Neuronal stem cell (in vitro differentiated cells): Measurements from ENCODE around the gene PTPRG.

ENCODE experiments used
- DNase-seq: peaks from one replicate; pipeline ENCODE4 v3.0.0-alpha.2; 2013; ENCODE audit warnings: low spot score
- H2AFZ ChIP-seq: one replicate; pipeline ENCODE4 v1.6.1; 2013; ENCODE audit warnings: mild to moderate bottlenecking, low read length, inconsistent platforms
- H2AK5ac ChIP-seq: 2 replicates; pipeline ENCODE4 v1.6.1; 2013; ENCODE audit warnings: low read depth, mild to moderate bottlenecking, inconsistent platforms, low read length, moderate library complexity, mixed read lengths
- H2BK120ac ChIP-seq: 2 replicates; pipeline ENCODE4 v1.6.1; 2013; ENCODE audit warnings: low read depth, mild to moderate bottlenecking, inconsistent platforms, low read length, moderate library complexity, mixed read lengths
- H2BK12ac ChIP-seq: one replicate; pipeline ENCODE4 v1.6.1; 2013; ENCODE audit warnings: low read length, inconsistent platforms
- H2BK15ac ChIP-seq: 2 replicates; pipeline ENCODE4 v1.6.1; 2013; ENCODE audit warnings: mild to moderate bottlenecking, low read length, inconsistent platforms, mixed read lengths
- H2BK5ac ChIP-seq: one replicate; pipeline ENCODE4 v1.6.1; 2013; ENCODE audit warnings: inconsistent platforms, mild to moderate bottlenecking, low read length, moderate library complexity
- H3K14ac ChIP-seq: one replicate; pipeline ENCODE4 v1.6.1; 2013; ENCODE audit warnings: low read length, inconsistent platforms
- H3K18ac ChIP-seq: 2 replicates; pipeline ENCODE4 v1.6.1; 2013; ENCODE audit warnings: low read length, inconsistent platforms
- H3K23ac ChIP-seq: 2 replicates; pipeline ENCODE4 v1.6.1; 2013; ENCODE audit warnings: low read depth, mild to moderate bottlenecking, mixed read lengths, low read length, inconsistent platforms; ENCODE audit not compliant: poor library complexity
- H3K27ac ChIP-seq: replicated peaks from 3 replicates; pipeline ENCODE4 v1.5.1; 2013; ENCODE audit warnings: low read length, inconsistent platforms
- H3K27me3 ChIP-seq, 3 experiments: 2 replicates each; pipeline ENCODE4 v1.6.1; 2013; ENCODE audit warnings: low read length in 3 of 3, mild to moderate bottlenecking in 2 of 3, inconsistent platforms in 1 of 3, low read depth in 1 of 3, mixed read lengths in 1 of 3, moderate library complexity in 1 of 3; ENCODE audit not compliant: control insufficient read depth in 3 of 3, insufficient read depth in 3 of 3
- H3K36me3 ChIP-seq, 2 donors: replicated peaks in 1 of 2; 2 replicates each; pipeline ENCODE4 v1.6.1; 2013; ENCODE audit warnings: low read length in 2 of 2; ENCODE audit not compliant: control insufficient read depth in 2 of 2, insufficient read depth in 2 of 2
- H3K4ac ChIP-seq: 2 replicates; pipeline ENCODE4 v1.6.1; 2013; ENCODE audit warnings: inconsistent platforms, mild to moderate bottlenecking, low read length, moderate library complexity
- H3K4me1 ChIP-seq, 2 donors: 1 replicate in 1 of 2; 2 replicates in 1 of 2; pipeline ENCODE4 v1.6.1; 2013; ENCODE audit warnings: low read length in 2 of 2, low read depth in 1 of 2; ENCODE audit not compliant: control insufficient read depth in 2 of 2, insufficient read depth in 1 of 2
- H3K4me2 ChIP-seq: one replicate; pipeline ENCODE4 v1.6.1; 2013; ENCODE audit warnings: mild to moderate bottlenecking, low read length, inconsistent platforms; ENCODE audit not compliant: insufficient read depth, poor library complexity, severe bottlenecking
- H3K4me3 ChIP-seq, 2 donors: 2 replicates each; pipeline ENCODE4 v1.5.1; 2013; ENCODE audit warnings: low read length in 2 of 2, mild to moderate bottlenecking in 2 of 2, inconsistent platforms in 1 of 2, moderate library complexity in 1 of 2
- H3K79me1 ChIP-seq: one replicate; pipeline ENCODE4 v1.6.1; 2013; ENCODE audit warnings: low read depth, mild to moderate bottlenecking, inconsistent platforms, low read length, moderate library complexity
- H3K9ac ChIP-seq: one replicate; pipeline ENCODE4 v1.6.1; 2013; ENCODE audit warnings: mild to moderate bottlenecking, low read depth, low read length, inconsistent platforms; ENCODE audit not compliant: poor library complexity
- H3K9me3 ChIP-seq, 2 donors: replicated peaks in 1 of 2; 2 replicates each; pipeline versions ENCODE3 to v1.6.1; 2013; ENCODE audit warnings: low read length in 2 of 2, mild to moderate bottlenecking in 2 of 2, inconsistent platforms in 1 of 2, low read depth in 1 of 2, mixed read lengths in 1 of 2, moderate library complexity in 1 of 2; ENCODE audit not compliant: control insufficient read depth in 2 of 2, insufficient read depth in 1 of 2
- H4K8ac ChIP-seq: one replicate; pipeline ENCODE4 v1.6.1; 2013; ENCODE audit warnings: low read depth, mild to moderate bottlenecking, inconsistent platforms, low read length, moderate library complexity
- H4K91ac ChIP-seq: one replicate; pipeline ENCODE4 v1.6.1; 2013; ENCODE audit warnings: low read length, low read depth, mild to moderate bottlenecking, inconsistent platforms; ENCODE audit not compliant: poor library complexity
- whole genome bisulfite sequencing, 2 donors: extraction: QIAGEN DNeasy Blood & Tissue Kit; methylation state at CpG; one replicate each; pipeline ENCODE4 v1.1.7; 2013; ENCODE audit warnings: missing lambda C conversion rate in 2 of 2, mixed read lengths in 1 of 2; ENCODE audit not compliant: insufficient read length in 2 of 2, insufficient replicate concordance in 1 of 2; ENCODE audit errors: extremely low coverage in 2 of 2; 5-methylcytosine and 5-hydroxymethylcytosine counted together

Gene PTPRG

DNA sequence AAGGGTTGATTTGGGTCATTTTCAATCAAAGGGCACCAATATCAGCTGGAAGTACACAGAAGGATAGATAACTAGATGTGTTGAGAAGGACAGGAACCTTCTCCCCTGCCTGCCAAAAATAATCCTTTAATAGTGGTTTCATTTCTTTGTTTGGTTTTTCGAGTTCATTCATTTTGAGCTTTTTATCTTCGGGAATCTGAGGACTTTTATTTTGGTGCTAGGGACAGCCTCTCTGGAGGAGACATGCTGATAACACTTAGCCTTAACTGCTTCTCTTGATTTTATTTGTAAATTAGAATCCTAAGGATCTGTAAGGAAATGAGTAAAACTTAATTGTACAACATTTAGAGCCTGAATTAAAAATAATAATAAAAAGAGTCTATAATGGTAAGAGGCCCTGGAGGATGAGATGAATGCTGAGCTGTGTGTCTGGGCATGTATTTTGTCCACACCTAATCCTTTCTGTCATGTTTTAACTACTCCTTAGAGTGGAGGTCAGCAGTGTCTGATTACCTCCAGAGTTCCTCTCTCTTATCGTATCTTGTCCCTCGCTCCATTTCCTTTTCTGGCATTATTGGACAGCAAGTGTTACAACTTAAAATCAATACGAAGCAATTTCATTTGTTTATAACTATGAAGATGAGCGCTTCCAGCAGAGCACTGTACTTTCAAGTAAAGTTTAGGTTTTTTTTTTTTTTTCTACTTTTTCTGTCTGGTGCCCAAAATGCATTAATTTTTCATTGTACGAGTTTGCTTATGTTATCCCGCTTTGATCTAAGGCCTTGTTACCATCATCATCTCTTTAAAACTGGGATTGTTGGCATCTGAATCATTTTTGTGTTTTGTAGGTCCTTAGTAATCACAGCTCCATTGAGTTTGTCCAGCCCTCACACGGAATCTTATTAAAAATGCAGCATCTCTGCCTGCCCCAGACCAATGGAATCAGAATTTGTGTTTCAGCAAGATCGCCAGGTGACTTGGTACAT is 22.8 kb downstream of the PTPRG start:
- H2AFZ ChIP-seq: no peak overlapping the region
- H2BK120ac ChIP-seq: no peak overlapping the region
- H3K18ac ChIP-seq: no peak overlapping the region
- no peak overlapping the region for H3K4me2 ChIP-seq
- H2BK5ac ChIP-seq: no peak overlapping the region
- H3K4me3 ChIP-seq: no peak overlapping the region
- H2AK5ac ChIP-seq: no peak overlapping the region
- H3K79me1 ChIP-seq: no peaks in the 10 kb centered on the region
- H3K4me1 ChIP-seq: peaks cover 0 to 10% of the 10 kb centered on the region in 2 donors
- H2BK15ac ChIP-seq: no peak overlapping the region
- H3K27ac ChIP-seq: no peak overlapping the region
- H3K27me3 ChIP-seq: no peaks in the 10 kb centered on the region
- peaks cover 0 to 2% of the 10 kb centered on the region in 2 donors for H3K36me3 ChIP-seq
- no peak overlapping the region for H3K23ac ChIP-seq
- no peak overlapping the region for H2BK12ac ChIP-seq
- WGBS, 2 donors: no CpG with 5 or more reads among the region's 10 CpGs
- H3K4ac ChIP-seq: no peak overlapping the region
- no peak overlapping the region for H4K8ac ChIP-seq
- H3K9ac ChIP-seq: no peak overlapping the region
- peaks cover 0 to 2% of the 10 kb centered on the region in 2 donors for H3K9me3 ChIP-seq
- H4K91ac ChIP-seq: no peak overlapping the region
- H3K14ac ChIP-seq: no peak overlapping the region
- DNase-seq: no peak

DNA sequence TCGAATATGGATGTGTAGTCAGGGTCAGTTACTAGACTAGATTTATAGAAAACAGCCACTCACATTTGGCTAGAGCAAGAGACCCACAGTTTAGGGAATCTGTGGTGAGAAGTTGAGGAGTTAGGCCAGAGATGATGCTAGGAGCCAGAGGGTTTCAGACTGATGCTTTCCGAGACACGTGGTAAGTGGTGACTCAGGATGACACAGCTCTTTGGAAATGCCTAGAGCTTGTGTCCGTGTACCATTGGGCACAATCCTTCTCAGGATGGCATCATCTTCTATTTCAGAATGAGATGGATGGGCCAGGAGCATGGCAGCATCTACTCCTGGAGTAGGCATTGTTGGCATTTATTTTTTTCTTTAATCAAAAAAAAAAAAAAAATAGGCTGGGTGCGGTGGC is 28.5 kb downstream of the PTPRG start:
- Histone ChIP-seq H3K4ac (no peak overlapping the region), H4K8ac (no peak overlapping the region), H3K9me3 (no peaks in the 10 kb centered on the region), H3K4me1 (peaks cover 7 to 8% of the 10 kb centered on the region in 2 donors), H3K14ac (no peak overlapping the region), H2AFZ (no peak overlapping the region), H3K27me3 (no peaks in the 10 kb centered on the region), H3K4me2 (no peak overlapping the region), H3K23ac (no peak overlapping the region), H3K9ac (no peak overlapping the region), H3K18ac (no peak overlapping the region), H3K4me3 (no peak overlapping the region), H2BK12ac (no peak overlapping the region), H3K27ac (no peak overlapping the region), H3K36me3 (peaks cover 2 to 4% of the 10 kb centered on the region in 2 donors), H2BK120ac (no peak overlapping the region), H2BK5ac (no peak overlapping the region), H2AK5ac (no peak overlapping the region), H4K91ac (no peak overlapping the region), H3K79me1 (peaks cover 4% of the 10 kb centered on the region), H2BK15ac (no peak overlapping the region)
- no peak for DNase-seq
- WGBS, 2 donors: no CpG with 5 or more reads among the region's 5 CpGs

DNA sequence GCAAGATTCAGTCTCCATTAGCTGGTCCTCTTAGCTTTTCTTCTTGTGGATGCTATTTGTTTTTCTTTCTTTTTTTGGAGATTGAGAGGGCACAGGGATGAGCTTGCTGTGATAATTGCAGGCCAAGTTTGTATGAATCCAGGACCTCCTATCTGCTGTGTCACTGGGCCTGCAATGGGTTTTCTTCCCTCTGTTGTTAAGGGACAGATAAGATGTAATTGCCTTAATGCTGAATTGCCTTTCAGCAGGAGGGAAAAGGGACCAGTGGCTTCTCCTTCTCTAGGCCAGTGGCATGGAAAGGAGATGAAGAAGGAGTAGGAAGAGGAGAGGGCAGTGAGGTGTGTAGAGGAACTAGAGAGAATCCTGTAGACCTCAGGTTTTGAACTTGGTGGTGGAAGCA is 29.9 kb downstream of the PTPRG start:
- H3K79me1 ChIP-seq: peaks cover 4% of the 10 kb centered on the region
- no peak overlapping the region for H3K4me2 ChIP-seq
- no peak overlapping the region for H2AK5ac ChIP-seq
- H4K91ac ChIP-seq: no peak overlapping the region
- H3K36me3 ChIP-seq: peaks cover 2 to 4% of the 10 kb centered on the region in 2 donors
- no peak overlapping the region for H2BK5ac ChIP-seq
- H3K4me1 ChIP-seq: peaks cover 7 to 12% of the 10 kb centered on the region in 2 donors
- H3K9ac ChIP-seq: no peak overlapping the region
- DNase-seq: no peak
- H2BK120ac ChIP-seq: no peak overlapping the region
- no peaks in the 10 kb centered on the region for H3K9me3 ChIP-seq
- H3K14ac ChIP-seq: no peak overlapping the region
- no peak overlapping the region for H3K4ac ChIP-seq
- no peak overlapping the region for H3K18ac ChIP-seq
- no peak overlapping the region for H3K23ac ChIP-seq
- H3K27ac ChIP-seq: no peak overlapping the region
- no peak overlapping the region for H4K8ac ChIP-seq
- H2BK15ac ChIP-seq: no peak overlapping the region
- H2AFZ ChIP-seq: no peak overlapping the region
- H3K27me3 ChIP-seq: no peaks in the 10 kb centered on the region
- no peak overlapping the region for H2BK12ac ChIP-seq
- H3K4me3 ChIP-seq: no peak overlapping the region

GRCh38 chr3:61593446-61594029 is 32.2 kb downstream of the PTPRG start:
- Histone ChIP-seq H2AFZ (no peak overlapping the region), H3K4ac (no peak overlapping the region), H2BK120ac (no peak overlapping the region), H3K4me2 (no peak overlapping the region), H2BK12ac (no peak overlapping the region), H2BK5ac (no peak overlapping the region), H3K4me1 (peaks cover 12 to 13% of the 10 kb centered on the region in 2 donors), H3K79me1 (peaks cover 4% of the 10 kb centered on the region), H4K91ac (no peak overlapping the region), H3K9me3 (no peaks in the 10 kb centered on the region), H3K36me3 (peaks cover 0 to 4% of the 10 kb centered on the region in 2 donors), H3K14ac (no peak overlapping the region), H2AK5ac (no peak overlapping the region), H3K4me3 (no peak overlapping the region), H3K27me3 (no peaks in the 10 kb centered on the region), H3K9ac (no peak overlapping the region), H2BK15ac (no peak overlapping the region), H3K18ac (no peak overlapping the region), H4K8ac (no peak overlapping the region), H3K27ac (no peak overlapping the region), H3K23ac (no peak overlapping the region)
- WGBS, 2 donors: no CpG with 5 or more reads among the region's 4 CpGs
- no peak for DNase-seq
